Lung (tissue), 12 donors: ENCODE results near the gene KRAS. TPM values are rescaled to one million over a fixed set of nuclear protein-coding genes. Genes with fewer than 3 reads are reported as not detected.
"Not testable (repeated sequence)": the region's sequence is repeated elsewhere in the genome, so short reads cannot be mapped to it uniquely, and the experiment has no call there.

Experiments used
- ATAC-seq: fragments of 200-7000 bp; cut with Tn5 transposase; one replicate; pipeline ENCODE4 v1.9.1; 2020; ENCODE audit warnings: moderate number of reproducible peaks; ENCODE audit not compliant: insufficient read depth, low FRiP score
- DNase-seq, 3 donors: peaks; one replicate each; pipeline ENCODE4 v3.0.0-alpha.2; 2013 to 2017
- H3K27ac ChIP-seq, 2 donors: one replicate each; pipeline ENCODE4 v1.5.1; 2013; ENCODE audit warnings: mild to moderate bottlenecking in 2 of 2, moderate library complexity in 2 of 2, control low read depth in 1 of 2, inconsistent platforms in 1 of 2, low read depth in 1 of 2, low read length in 1 of 2
- H3K27me3 ChIP-seq, 3 donors: one replicate each; pipeline ENCODE4 v1.5.1; 2013; ENCODE audit warnings: low read length in 2 of 3; ENCODE audit not compliant: control insufficient read depth in 3 of 3, insufficient read depth in 3 of 3
- H3K36me3 ChIP-seq, 4 donors: one replicate each; pipeline ENCODE4 v1.5.1; 2013; ENCODE audit warnings: low read length in 4 of 4, mild to moderate bottlenecking in 1 of 4, moderate library complexity in 1 of 4; ENCODE audit not compliant: control insufficient read depth in 4 of 4, insufficient read depth in 4 of 4
- H3K4me1 ChIP-seq, 5 donors: one replicate each; pipeline ENCODE4 v1.5.1; 2013; ENCODE audit warnings: low read length in 5 of 5, mild to moderate bottlenecking in 2 of 5, moderate library complexity in 1 of 5; ENCODE audit not compliant: control insufficient read depth in 5 of 5, insufficient read depth in 5 of 5
- H3K4me3 ChIP-seq: one replicate; pipeline ENCODE4 v1.5.1; 2013; ENCODE audit warnings: mild to moderate bottlenecking, control low read depth, moderate library complexity
- H3K9ac ChIP-seq, 2 donors: one replicate each; pipeline ENCODE4 v1.5.1; 2013; ENCODE audit warnings: low read length in 2 of 2, control low read depth in 1 of 2; ENCODE audit not compliant: insufficient read depth in 1 of 2
- H3K9me3 ChIP-seq, 4 donors: one replicate each; pipeline ENCODE4 v1.5.1; 2013; ENCODE audit warnings: low read length in 3 of 4, mild to moderate bottlenecking in 1 of 4, moderate library complexity in 1 of 4; ENCODE audit not compliant: control insufficient read depth in 4 of 4, insufficient read depth in 3 of 4
- WGBS, 2 donors: extraction: QIAGEN DNeasy Blood & Tissue Kit; methylation state at CpG; one replicate each; pipeline ENCODE4 v1.1.7; 2013; 5-methylcytosine and 5-hydroxymethylcytosine counted together
- polyA plus RNA-seq, 2 donors: library from polyadenylated mRNA; stranded (reverse); fragments of 200-250 nt; gene quantifications; one replicate each; pipeline ENCODE4 v1.2.1, GENCODE V29; 2013
- total RNA-seq, 2 donors: library from RNA; depleted of rRNA in 1 of 2; stranded (reverse); fragments of >200 nt in 1 of 2; gene quantifications; one replicate each; pipeline ENCODE4 v1.2.1, GENCODE V29; 2014 to 2021
- TF ChIP-seq, protein P1 (sequence below): IDR thresholded peaks from 2 replicates; pipeline ENCODE4 v1.5.1; 2012; ENCODE audit warnings: mild to moderate bottlenecking; ENCODE audit errors: control extremely low read depth, extremely low read depth
- donor health status: control.
- donor health status: control.
- donor health status: Bipolar disorder and iron deficiency.
- donor health status: healthy.
- donor health status: DM: yes; HTN: yes; CAD: no.

The KRAS gene
- total and polyA plus RNA-seq, 4 donors: 9.8 to 30.4 (median 18.2) TPM

DNA sequence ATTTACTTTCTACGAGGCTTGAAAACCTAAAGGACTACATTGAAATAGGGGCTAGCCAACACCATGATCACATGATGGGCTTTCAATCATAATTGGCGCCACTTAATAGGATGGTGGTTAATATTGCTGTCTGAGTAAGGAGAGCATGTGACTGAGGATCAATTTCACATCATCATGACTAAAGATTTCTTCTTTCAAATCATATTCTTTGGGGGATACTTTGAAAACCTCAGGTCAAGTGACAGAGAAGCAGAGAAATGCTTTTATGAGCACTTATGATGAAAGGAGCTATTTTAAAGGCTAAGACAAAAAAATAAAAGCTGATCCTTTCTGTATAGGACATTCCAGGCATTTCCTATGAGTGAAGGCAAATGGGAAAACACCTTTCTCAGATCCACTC lies 42.9 kb upstream of the KRAS start:
- Histone ChIP-seq H3K36me3 (no peaks in the 10 kb centered on the region), H3K4me3 (no peak overlapping the region), H3K4me1 (no peaks in the 10 kb centered on the region), H3K9ac (no peak overlapping the region), H3K9me3 (no peaks in the 10 kb centered on the region), H3K27me3 (no peaks in the 10 kb centered on the region), H3K27ac (no peak overlapping the region)
- 87 to 90% methylated on average over 2 of the region's 2 CpGs for WGBS, 2 donors
- DNase-seq (no peak), ATAC-seq (no peak)
- TF ChIP-seq, protein P1, sequence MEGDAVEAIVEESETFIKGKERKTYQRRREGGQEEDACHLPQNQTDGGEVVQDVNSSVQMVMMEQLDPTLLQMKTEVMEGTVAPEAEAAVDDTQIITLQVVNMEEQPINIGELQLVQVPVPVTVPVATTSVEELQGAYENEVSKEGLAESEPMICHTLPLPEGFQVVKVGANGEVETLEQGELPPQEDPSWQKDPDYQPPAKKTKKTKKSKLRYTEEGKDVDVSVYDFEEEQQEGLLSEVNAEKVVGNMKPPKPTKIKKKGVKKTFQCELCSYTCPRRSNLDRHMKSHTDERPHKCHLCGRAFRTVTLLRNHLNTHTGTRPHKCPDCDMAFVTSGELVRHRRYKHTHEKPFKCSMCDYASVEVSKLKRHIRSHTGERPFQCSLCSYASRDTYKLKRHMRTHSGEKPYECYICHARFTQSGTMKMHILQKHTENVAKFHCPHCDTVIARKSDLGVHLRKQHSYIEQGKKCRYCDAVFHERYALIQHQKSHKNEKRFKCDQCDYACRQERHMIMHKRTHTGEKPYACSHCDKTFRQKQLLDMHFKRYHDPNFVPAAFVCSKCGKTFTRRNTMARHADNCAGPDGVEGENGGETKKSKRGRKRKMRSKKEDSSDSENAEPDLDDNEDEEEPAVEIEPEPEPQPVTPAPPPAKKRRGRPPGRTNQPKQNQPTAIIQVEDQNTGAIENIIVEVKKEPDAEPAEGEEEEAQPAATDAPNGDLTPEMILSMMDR: no peak

DNA sequence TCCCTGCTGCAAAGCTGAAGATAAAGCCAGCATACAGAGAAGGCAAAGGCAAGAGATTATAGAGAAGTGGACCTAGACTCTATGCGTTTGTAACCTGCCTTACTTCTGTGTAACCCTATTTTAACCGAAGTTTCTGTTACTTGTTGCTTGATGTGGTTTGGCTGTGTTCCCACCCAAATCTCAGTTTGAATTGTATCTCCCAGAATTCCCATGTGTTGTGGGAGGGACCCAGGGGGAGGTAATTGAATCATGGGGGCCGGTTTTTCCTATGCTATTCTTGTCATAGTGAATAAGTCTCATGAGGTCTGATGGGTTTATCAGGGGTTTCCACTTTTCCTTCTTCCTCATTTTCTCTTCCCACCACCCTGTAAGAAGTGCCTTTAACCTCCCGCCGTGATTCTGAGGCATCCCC lies 42.1 kb upstream of the KRAS start:
- not testable (repeated sequence) for H3K27ac ChIP-seq, H3K27me3 ChIP-seq, DNase-seq, H3K4me1 ChIP-seq, H3K36me3 ChIP-seq, ATAC-seq, H3K9me3 ChIP-seq, H3K4me3 ChIP-seq, H3K9ac ChIP-seq
- WGBS, 2 donors: 57 to 64% methylated on average over 5 of the region's 5 CpGs

GRCh38 chr12:25287610-25288009 lies 36.9 kb upstream of the KRAS start:
- no peaks in the 10 kb centered on the region for H3K27me3 ChIP-seq
- no peak overlapping the region for H3K9ac ChIP-seq
- no peaks in the 10 kb centered on the region for H3K36me3 ChIP-seq
- H3K27ac ChIP-seq: no peak overlapping the region
- H3K4me1 ChIP-seq: no peaks in the 10 kb centered on the region
- no peak overlapping the region for H3K4me3 ChIP-seq
- TF ChIP-seq, protein P1: no peak
- 88 to 91% methylated on average over 2 of the region's 2 CpGs for WGBS, 2 donors
- H3K9me3 ChIP-seq: no peaks in the 10 kb centered on the region
- DNase-seq (no peak), ATAC-seq (no peak)

GRCh38 chr12:25286837-25287236 lies 36.1 kb upstream of the KRAS start:
- Histone ChIP-seq H3K4me3 (no peak overlapping the region), H3K36me3 (no peaks in the 10 kb centered on the region), H3K27me3 (no peaks in the 10 kb centered on the region), H3K4me1 (no peaks in the 10 kb centered on the region), H3K9ac (no peak overlapping the region), H3K27ac (no peak overlapping the region), H3K9me3 (no peaks in the 10 kb centered on the region)
- DNase-seq (no peak), ATAC-seq (no peak)
- TF ChIP-seq, protein P1: no peak
